ENCODE measurements around the gene PNLIPRP3. TPM values are rescaled to one million over a fixed set of nuclear protein-coding genes. Genes with fewer than 3 reads are reported as not detected.

PNLIPRP3 gene
- total RNA-seq, 1 donor from 2014 or later, result not detected

DNA sequence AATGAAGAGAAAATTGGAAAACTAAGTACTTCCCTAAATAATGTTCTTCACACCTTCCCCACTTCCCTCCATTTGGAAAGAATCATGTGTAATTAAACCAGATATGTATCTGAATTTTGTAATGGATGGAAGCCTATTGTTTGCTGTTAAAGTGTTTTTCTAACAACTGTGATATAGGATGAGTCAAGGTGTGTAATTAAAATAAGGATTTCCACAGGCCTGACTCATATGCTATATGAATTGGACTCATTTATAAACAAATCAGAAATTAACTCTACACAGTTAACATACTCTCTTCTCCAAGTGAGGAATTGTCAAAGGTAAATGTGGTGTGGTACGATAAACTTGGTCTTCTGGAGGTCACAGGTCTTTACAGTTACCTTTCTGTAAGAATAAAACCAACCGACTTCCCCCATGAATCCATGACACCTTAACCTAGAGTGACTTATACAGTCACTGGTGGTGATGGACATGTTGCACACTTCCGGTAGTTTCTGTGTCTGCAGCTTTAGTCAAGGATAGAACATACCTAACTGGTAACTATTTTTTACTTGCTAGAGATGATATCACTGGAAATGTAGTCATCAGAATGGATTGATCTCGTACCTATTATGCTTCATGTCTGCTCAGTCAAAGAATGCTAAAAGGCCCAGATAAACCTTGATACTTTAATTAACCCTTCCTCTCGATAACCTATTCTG is 12.8 kb downstream of the PNLIPRP3 start:
- no peak for ATAC-seq
- no peak for DNase-seq (ENCODE audit: low spot score)
- intact Hi-C loops (cut with DNase I), result no loop called here

DNA sequence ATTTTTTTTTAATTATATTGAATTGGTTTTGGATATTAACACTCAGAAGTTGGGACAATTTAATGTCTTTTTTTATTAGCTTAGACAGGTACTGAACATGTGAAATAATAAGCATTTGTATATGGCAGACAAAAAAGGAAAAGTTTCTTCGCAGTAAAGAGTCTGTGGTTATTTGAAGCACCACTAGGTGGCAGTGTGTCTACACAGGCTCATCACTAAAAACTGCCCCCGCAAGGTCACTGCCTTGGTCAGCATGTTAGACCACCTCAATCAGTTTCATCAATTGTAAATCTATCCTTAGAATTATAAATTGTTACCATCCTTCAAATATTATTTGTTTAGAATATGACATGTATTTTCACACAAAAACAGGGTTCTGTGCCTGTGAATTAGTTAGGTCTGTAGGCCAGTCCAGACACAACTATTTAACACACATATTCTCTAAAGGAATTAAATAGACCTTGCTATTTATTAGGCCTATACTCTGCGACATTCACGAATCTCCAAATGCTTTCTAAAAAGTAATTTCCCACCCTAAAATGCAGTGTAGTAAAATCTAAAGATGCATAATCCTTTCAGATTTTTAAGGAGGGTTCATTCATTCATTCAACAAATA is 17.0 kb downstream of the PNLIPRP3 start:
- intact Hi-C loops (cut with DNase I), result no loop called here
- DNase-seq (ENCODE audit: low spot score) (no peak), ATAC-seq (no peak)

- intact Hi-C loops (cut with DNase I), result no loop called here
- ATAC-seq (no peak), DNase-seq (ENCODE audit: low spot score) (no peak)
Observed at GRCh38 chr10:116450861-116451260, 23.2 kb downstream of the PNLIPRP3 start.

- intact Hi-C loops (cut with DNase I), result no loop called here
- no peak for ATAC-seq
Observed at GRCh38 chr10:116451711-116452337, 24.2 kb downstream of the PNLIPRP3 start.

GRCh38 chr10:116452338-116452720 is 24.7 kb downstream of the PNLIPRP3 start:
- ATAC-seq, result no peak

More at GRCh38 chr10:116451711-116452337, 24.2 kb downstream of the PNLIPRP3 start:
- DNase-seq (ENCODE audit: low spot score), result no peak

GRCh38 chr10:116457488-116457887 is 29.8 kb downstream of the PNLIPRP3 start:
- no peak for ATAC-seq
- DNase-seq (ENCODE audit: low spot score), result no peak
- intact Hi-C loops (cut with DNase I), result no loop called here

More at GRCh38 chr10:116452338-116452720, 24.7 kb downstream of the PNLIPRP3 start:
- DNase-seq (ENCODE audit: low spot score), result no peak
- intact Hi-C loops (cut with DNase I), result no loop called here

DNA sequence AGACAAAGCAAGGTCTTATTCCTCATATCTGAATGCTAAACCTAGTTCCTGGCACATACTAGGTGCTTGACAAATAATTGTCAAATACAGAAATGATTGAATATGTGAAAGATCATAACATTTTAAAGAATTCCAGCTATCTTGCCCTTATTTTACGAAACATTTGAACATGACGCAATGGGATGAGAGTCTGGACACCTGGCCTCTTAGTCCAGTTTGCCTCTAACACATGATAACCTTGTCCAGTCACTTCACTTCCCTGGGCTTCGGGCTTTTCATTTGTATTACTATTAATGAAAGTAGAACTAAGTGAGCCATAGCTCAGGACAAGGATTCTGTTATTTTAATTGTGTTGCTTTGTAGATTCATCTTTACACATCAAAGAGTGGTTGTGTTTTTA is 32.6 kb downstream of the PNLIPRP3 start:
- intact Hi-C loops (cut with DNase I), result no loop called here
- ATAC-seq, result no peak
- DNase-seq (ENCODE audit: low spot score), result no peak

DNA sequence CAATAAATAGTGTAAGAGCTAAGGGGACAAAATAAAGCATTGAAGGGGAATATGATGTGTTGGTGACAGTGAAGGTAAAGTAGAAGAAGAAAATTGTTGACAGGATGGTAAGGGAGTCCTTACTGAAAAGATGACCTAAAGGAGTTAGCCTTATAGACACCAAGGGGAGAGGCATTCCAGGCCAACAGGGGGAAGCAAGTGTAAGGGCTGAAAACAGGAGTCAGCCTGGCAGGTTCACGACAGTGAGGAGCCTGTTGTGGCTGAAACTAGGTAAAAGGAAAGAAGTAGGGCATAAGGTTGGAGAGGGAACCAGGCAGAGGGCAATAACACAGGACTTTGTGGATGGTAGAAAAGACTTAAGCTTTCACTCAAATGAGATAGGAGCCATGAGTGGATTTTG is 34.0 kb downstream of the PNLIPRP3 start:
- intact Hi-C loops (cut with DNase I), result no loop called here

DNA sequence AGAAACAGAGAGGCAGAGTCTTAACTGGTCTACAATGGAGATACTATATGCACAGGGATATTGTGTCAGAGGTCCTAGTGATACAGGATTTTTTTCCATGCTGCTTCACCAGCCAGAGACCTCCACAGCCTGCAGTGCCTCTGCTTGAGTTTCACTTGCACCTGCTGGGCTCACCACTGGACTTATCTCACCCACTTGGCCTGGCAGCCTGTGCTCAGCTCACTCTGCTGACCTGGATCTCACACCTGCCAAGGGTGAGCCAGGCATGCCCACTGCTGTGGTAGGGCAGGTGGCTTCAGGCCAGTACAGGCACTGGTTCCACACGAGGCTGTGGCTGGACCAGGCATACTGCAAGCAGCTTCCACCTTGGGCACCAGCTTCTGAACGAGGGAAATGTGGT is 36.6 kb downstream of the PNLIPRP3 start:
- no peak for ATAC-seq
- intact Hi-C loops (cut with DNase I), result no loop called here
- no peak for DNase-seq (ENCODE audit: low spot score)

More for the DNA sequence above, 34.0 kb downstream of the PNLIPRP3 start:
- no peak for ATAC-seq
- DNase-seq (ENCODE audit: low spot score), result no peak

- no peak for ATAC-seq
- intact Hi-C loops (cut with DNase I), result no loop called here
Observed at GRCh38 chr10:116465546-116465945, 37.9 kb downstream of the PNLIPRP3 start.

DNA sequence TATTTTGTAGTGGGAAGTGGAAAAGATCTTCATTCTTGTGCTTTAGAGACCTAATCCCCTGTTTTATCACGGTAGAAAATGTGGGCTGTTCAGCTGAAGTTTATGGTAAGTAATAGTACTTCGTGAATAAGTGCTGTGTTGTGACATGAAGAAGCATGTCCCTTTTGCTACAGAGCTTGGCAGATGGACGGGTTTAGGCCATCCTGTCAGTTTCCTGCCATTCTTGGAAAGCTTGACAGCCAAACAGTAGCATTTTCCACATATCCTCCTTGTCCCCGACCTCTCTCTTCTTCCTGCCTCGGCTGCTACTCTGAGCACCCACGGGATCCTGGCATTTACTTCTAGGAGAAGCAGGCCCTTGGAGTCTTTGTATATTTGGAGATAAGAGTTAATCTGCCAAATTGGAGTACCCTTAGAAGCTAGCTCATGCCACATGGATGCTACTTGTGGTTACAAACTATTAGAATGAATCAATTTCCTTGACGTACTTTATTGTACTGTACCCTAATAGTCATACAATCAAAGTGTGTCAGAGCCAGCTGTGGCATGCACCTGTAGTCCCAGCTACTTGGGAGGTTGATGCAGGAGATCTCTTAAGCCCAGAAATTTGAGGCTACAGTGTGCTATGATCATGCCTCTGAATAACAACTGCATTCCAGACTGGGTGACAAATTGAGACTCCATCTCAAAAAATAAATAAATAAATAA is 39.2 kb downstream of the PNLIPRP3 start:
- no peak for DNase-seq (ENCODE audit: low spot score)
- intact Hi-C loops (cut with DNase I), result no loop called here
- no peak for ATAC-seq

More at GRCh38 chr10:116465546-116465945, 37.9 kb downstream of the PNLIPRP3 start:
- no peak for DNase-seq (ENCODE audit: low spot score)

GRCh38 chr10:116469437-116469836 is 41.8 kb downstream of the PNLIPRP3 start:
- ATAC-seq, result no peak
- intact Hi-C loops (cut with DNase I), result no loop called here
- no peak for DNase-seq (ENCODE audit: low spot score)

GRCh38 chr10:116470071-116470470 is 42.4 kb downstream of the PNLIPRP3 start:
- intact Hi-C loops (cut with DNase I), result no loop called here
- DNase-seq (ENCODE audit: low spot score), result no peak
- ATAC-seq, result no peak

DNA sequence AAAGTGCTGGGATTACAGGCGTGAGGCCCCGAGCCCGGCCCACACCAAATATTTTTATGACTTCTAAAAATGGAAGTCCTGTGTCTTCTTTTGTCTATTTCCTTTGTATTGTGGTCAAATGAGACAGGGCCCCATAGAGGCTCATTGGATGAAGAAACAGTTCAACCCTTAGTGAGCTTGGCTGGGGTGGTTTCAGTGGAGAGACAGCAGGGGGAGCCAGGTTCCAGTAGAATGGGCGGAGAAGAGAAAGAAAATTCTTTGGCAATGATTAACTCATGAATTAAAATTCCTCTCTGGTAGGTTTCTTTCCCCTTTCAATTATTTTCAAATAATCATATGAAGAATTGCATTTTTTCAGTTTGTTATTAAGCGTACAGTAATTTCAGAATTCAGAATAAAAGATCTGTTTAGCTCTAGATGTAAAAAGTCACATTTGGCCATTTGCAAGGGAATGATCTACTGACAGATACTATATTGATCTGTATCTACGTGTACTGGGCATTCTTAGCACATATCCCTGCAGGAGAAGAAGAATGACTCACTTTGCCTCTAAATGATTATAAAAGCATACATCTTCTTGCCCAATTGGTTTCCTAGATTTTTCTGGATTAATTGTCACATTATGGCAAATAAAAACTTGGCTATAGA is 43.2 kb downstream of the PNLIPRP3 start:
- DNase-seq (ENCODE audit: low spot score) (no peak), ATAC-seq (no peak)
- intact Hi-C loops (cut with DNase I), result no loop called here

DNA sequence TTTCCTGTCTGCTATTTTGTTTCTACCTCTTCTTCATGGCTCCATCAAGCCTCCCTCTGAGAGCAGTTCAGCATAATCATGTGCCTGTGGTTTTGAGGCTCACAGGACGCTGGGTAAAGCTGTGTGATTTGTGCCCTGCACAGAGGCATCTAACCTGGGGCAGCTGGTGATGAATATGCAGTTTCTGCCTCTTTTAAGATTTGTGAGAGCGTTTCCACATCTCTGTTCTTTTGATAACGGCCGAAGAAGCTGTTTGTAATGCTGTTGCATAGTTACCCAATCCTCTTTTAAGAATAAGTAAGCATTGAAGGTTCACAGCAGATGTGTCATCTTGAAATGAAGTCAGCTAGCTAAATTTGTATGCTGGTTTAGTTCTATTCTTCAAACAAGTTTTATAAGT is 45.2 kb downstream of the PNLIPRP3 start:
- DNase-seq (ENCODE audit: low spot score), result no peak
- intact Hi-C loops (cut with DNase I), result no loop called here
- ATAC-seq, result no peak

DNA sequence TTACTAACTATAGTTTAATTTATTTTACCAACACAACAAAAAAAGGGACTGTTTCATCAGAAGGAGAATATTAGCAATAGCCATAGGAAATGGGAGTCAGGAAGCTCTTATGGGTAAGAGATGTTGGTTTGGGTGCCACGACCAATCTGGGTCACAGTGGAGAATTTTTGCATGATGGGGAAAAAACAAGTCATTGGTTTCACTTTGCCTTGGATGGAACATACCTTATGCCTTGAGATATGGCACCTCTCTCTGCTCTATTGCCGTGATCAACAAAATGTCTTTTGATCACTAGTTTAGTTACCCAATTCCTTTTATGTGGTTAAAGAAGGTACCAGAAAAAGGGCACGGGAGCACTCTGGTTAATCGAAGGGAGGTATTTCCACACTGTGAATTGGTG is 48.2 kb downstream of the PNLIPRP3 start:
- ATAC-seq (no peak), DNase-seq (ENCODE audit: low spot score) (no peak)
- intact Hi-C loops (cut with DNase I), result no loop called here

- DNase-seq (ENCODE audit: low spot score) (no peak), ATAC-seq (no peak)
- intact Hi-C loops (cut with DNase I), result no loop called here
Observed at GRCh38 chr10:116476461-116476860, 48.8 kb downstream of the PNLIPRP3 start.

DNA sequence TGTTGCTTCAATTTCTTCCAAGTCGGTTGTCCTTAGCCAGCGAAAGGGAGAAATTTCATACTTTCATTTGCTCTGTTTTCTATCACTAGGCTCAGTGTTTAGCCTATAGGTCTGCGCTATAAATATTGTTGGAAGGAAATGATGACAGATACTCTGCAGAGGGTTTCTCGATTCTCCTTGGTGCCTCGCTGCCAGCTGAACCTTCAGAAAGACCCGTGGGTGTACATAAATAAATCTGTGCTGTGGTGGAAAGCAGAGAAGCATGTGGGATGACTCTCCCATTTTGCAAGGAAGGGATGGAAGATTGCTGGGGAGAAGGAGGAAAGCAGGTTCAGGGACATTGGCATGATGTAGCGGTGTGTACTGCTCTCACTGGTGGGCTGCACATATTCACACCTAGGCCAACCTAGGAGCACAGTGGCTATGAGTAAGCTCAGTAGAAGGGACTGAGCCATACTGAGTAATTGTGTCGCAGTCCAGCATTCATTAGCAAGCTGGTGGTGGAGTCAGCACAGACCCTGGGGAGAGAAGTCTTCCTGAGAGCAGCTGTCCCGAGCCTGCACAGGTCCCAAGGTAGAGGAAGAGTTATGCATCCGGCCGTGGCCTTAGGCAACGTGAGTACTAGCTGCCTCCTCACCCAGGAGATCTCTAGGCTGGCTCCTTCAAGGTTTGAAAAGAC is 50.5 kb downstream of the PNLIPRP3 start:
- intact Hi-C loops (cut with DNase I), result no loop called here
- DNase-seq (ENCODE audit: low spot score) (no peak), ATAC-seq (no peak)
